Smooth muscle cell (in vitro differentiated cells): ENCODE results near the gene LUC7L3. TPM values are rescaled to one million over a fixed set of nuclear protein-coding genes. Genes with fewer than 3 reads are reported as not detected.
"Not testable (repeated sequence)": the region's sequence is repeated elsewhere in the genome, so short reads cannot be mapped to it uniquely, and the experiment has no call there.

Source experiments
- DNase-seq: peaks from one replicate; lab custom pipeline; 2025; ENCODE audit not compliant: unreplicated experiment; lab: John Stamatoyannopoulos, UW
- H2AFZ ChIP-seq: fragments of 200-600 bp; sonication (generic); 2 replicates; pipeline ENCODE4 v1.6.0; 2016; ENCODE audit warnings: antibody characterized with exemption, low read depth, mild to moderate bottlenecking
- H3F3A ChIP-seq: fragments of 200-600 bp; sonication (generic); 2 replicates; pipeline ENCODE4 v1.6.0; 2017; ENCODE audit warnings: antibody characterized with exemption, low read depth
- H3K27ac ChIP-seq: fragments of 200-600 bp; sonication (generic); 2 replicates; pipeline ENCODE4 v1.5.1; 2016; ENCODE audit warnings: low read depth, mild to moderate bottlenecking
- H3K27me3 ChIP-seq: fragments of 200-600 bp; sonication (generic); 2 replicates; pipeline ENCODE4 v1.6.1; 2016; ENCODE audit warnings: low read depth, mild to moderate bottlenecking
- H3K36me3 ChIP-seq: fragments of 200-600 bp; sonication (generic); 2 replicates; pipeline ENCODE4 v1.5.1; 2016; ENCODE audit warnings: low read depth
- H3K4me1 ChIP-seq: fragments of 200-600 bp; sonication (generic); 2 replicates; pipeline ENCODE4 v1.5.1; 2016; ENCODE audit warnings: low read depth
- H3K4me2 ChIP-seq: fragments of 200-600 bp; sonication (generic); 2 replicates; pipeline ENCODE4 v1.6.0; 2016; ENCODE audit warnings: mild to moderate bottlenecking
- H3K4me3 ChIP-seq: fragments of 200-600 bp; sonication (generic); 2 replicates; pipeline ENCODE4 v1.5.1; 2016; ENCODE audit warnings: mild to moderate bottlenecking
- H3K79me2 ChIP-seq: fragments of 200-600 bp; sonication (generic); 2 replicates; pipeline ENCODE4 v1.6.0; 2016; ENCODE audit warnings: low read depth, mild to moderate bottlenecking
- H3K9ac ChIP-seq: fragments of 200-600 bp; sonication (generic); 2 replicates; pipeline ENCODE4 v1.6.0; 2016; ENCODE audit warnings: low read depth
- H3K9me3 ChIP-seq: fragments of 200-600 bp; sonication (generic); replicated peaks from 2 replicates; pipeline ENCODE4 v1.5.1; 2016; ENCODE audit warnings: low read depth
- H4K20me1 ChIP-seq: fragments of 200-600 bp; sonication (generic); 2 replicates; pipeline ENCODE4 v1.6.0; 2016; ENCODE audit warnings: low read depth
- CTCF ChIP-seq: fragments of 200-600 bp; sonication (generic); IDR thresholded peaks from 2 replicates; pipeline ENCODE4 v1.5.1; 2017; ENCODE audit warnings: borderline replicate concordance, mild to moderate bottlenecking, antibody characterized with exemption; ENCODE audit not compliant: insufficient read depth, poor library complexity, severe bottlenecking
- WGBS: methylation state at CpG from one replicate; pipeline ENCODE4 v1.1.7; 2016; ENCODE audit warnings: low lambda C conversion rate; 5-methylcytosine and 5-hydroxymethylcytosine counted together
- polyA plus RNA-seq: library from polyadenylated mRNA; unstranded; fragments of >200 nt; fragmentation: Nextera tagmentation; extraction: Ambion mirVana; gene quantifications from 2 replicates; pipeline ENCODE4 v1.2.1, GENCODE V29; 2016
- total RNA-seq: library from RNA; depleted of rRNA; stranded (reverse); fragments of >200 nt; gene quantifications from 2 replicates; pipeline ENCODE4 v1.2.3, GENCODE V29; 2014

The LUC7L3 gene
- total and polyA plus RNA-seq, 2 experiments from 2014 or later = 75.9 to 77.8 TPM

- H3K79me2 ChIP-seq = no peaks in the 10 kb centered on the region
- no peak for DNase-seq
- H3K36me3 ChIP-seq = no peaks in the 10 kb centered on the region
- H3K4me2 ChIP-seq = no peak overlapping the region
- WGBS = 94% methylated on average over 12 of the region's 12 CpGs
- H3K27me3 ChIP-seq = no peaks in the 10 kb centered on the region
- no peak for TF ChIP-seq CTCF
- no peak overlapping the region for H3K4me3 ChIP-seq
- H3K9ac ChIP-seq = no peak overlapping the region
- no peak overlapping the region for H3K27ac ChIP-seq
- H3K4me1 ChIP-seq = no peaks in the 10 kb centered on the region
- no peak overlapping the region for H2AFZ ChIP-seq
- no peaks in the 10 kb centered on the region for H4K20me1 ChIP-seq
- no peaks in the 10 kb centered on the region for H3K9me3 ChIP-seq
- H3F3A ChIP-seq = no peaks in the 10 kb centered on the region
Measured at GRCh38 chr17:50677851-50678375, 41.5 kb upstream of the LUC7L3 start.

GRCh38 chr17:50679008-50679544 lies 40.3 kb upstream of the LUC7L3 start:
- H2AFZ ChIP-seq = no peak overlapping the region
- WGBS = 93% methylated on average over 11 of the region's 11 CpGs
- H3K27ac ChIP-seq = no peak overlapping the region
- no peaks in the 10 kb centered on the region for H3K9me3 ChIP-seq
- H3K4me2 ChIP-seq = no peak overlapping the region
- no peak for DNase-seq
- no peak overlapping the region for H3K4me3 ChIP-seq
- H3K27me3 ChIP-seq = no peaks in the 10 kb centered on the region
- no peaks in the 10 kb centered on the region for H3K79me2 ChIP-seq
- no peaks in the 10 kb centered on the region for H3K36me3 ChIP-seq
- H3K4me1 ChIP-seq = peaks cover 2% of the 10 kb centered on the region
- H4K20me1 ChIP-seq = no peaks in the 10 kb centered on the region
- no peaks in the 10 kb centered on the region for H3F3A ChIP-seq
- no peak overlapping the region for H3K9ac ChIP-seq
- no peak for TF ChIP-seq CTCF

GRCh38 chr17:50680126-50680525 lies 39.3 kb upstream of the LUC7L3 start:
- DNase-seq = no peak
- 100% methylated on average over 5 of the region's 5 CpGs for WGBS
- no peak overlapping the region for H3K4me2 ChIP-seq
- no peaks in the 10 kb centered on the region for H3F3A ChIP-seq
- no peak for TF ChIP-seq CTCF
- no peak overlapping the region for H2AFZ ChIP-seq
- no peaks in the 10 kb centered on the region for H3K79me2 ChIP-seq
- H3K4me3 ChIP-seq = no peak overlapping the region
- peaks cover 11% of the 10 kb centered on the region for H3K4me1 ChIP-seq
- H3K9ac ChIP-seq = no peak overlapping the region
- no peaks in the 10 kb centered on the region for H4K20me1 ChIP-seq
- H3K9me3 ChIP-seq = no peaks in the 10 kb centered on the region
- H3K27me3 ChIP-seq = no peaks in the 10 kb centered on the region
- H3K27ac ChIP-seq = no peak overlapping the region
- H3K36me3 ChIP-seq = no peaks in the 10 kb centered on the region

- H3K4me3 ChIP-seq, H3K79me2 ChIP-seq, DNase-seq, H3K4me2 ChIP-seq, H3K27me3 ChIP-seq, H4K20me1 ChIP-seq, H3K27ac ChIP-seq, H3K9ac ChIP-seq, H3F3A ChIP-seq, H3K36me3 ChIP-seq, H3K9me3 ChIP-seq: not testable (repeated sequence)
- H3K4me1 ChIP-seq = peaks cover 11% of the 10 kb centered on the region
- 89% methylated on average over 12 of the region's 12 CpGs for WGBS
- H2AFZ ChIP-seq = peak overlapping the region; percentile 34
Measured at GRCh38 chr17:50680543-50681262, 38.7 kb upstream of the LUC7L3 start.
